ENCODE measurements around the gene GPR146.

- TF ChIP-seq BACH2 (CRISPR knock-in tag; IDR thresholded peaks at IDR 0.05; ENCODE audit: borderline replicate concordance) (no peak), RARB (CRISPR knock-in tag; IDR thresholded peaks at IDR 0.05) (no peak), TSHZ2 (CRISPR knock-in tag; IDR thresholded peaks at IDR 0.05) (no peak), ESRRG (CRISPR knock-in tag; IDR thresholded peaks at IDR 0.05) (no peak), ZFP3 (CRISPR knock-in tag; IDR thresholded peaks at IDR 0.05) (no peak), ZFP30 (CRISPR knock-in tag; IDR thresholded peaks at IDR 0.05) (no peak), ZC3H10 (CRISPR knock-in tag; IDR thresholded peaks at IDR 0.05) (no peak), TCF4 (CRISPR knock-in tag; IDR thresholded peaks at IDR 0.05; ENCODE audit: borderline replicate concordance) (no peak), GLIS3 (CRISPR knock-in tag; IDR thresholded peaks at IDR 0.05) (no peak), ZNF565 (CRISPR knock-in tag; conservative IDR thresholded peaks at IDR 0.05; ENCODE audit: low read depth) (no peak)
- TF ChIP-seq, protein P1, sequence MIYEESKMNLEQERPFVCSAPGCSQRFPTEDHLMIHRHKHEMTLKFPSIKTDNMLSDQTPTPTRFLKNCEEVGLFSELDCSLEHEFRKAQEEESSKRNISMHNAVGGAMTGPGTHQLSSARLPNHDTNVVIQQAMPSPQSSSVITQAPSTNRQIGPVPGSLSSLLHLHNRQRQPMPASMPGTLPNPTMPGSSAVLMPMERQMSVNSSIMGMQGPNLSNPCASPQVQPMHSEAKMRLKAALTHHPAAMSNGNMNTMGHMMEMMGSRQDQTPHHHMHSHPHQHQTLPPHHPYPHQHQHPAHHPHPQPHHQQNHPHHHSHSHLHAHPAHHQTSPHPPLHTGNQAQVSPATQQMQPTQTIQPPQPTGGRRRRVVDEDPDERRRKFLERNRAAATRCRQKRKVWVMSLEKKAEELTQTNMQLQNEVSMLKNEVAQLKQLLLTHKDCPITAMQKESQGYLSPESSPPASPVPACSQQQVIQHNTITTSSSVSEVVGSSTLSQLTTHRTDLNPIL (CRISPR knock-in tag; IDR thresholded peaks at IDR 0.05; ENCODE audit: low read depth) = no peak
Measured at GRCh38 chr7:996079-996872, 48.1 kb upstream of the GPR146 start.
